Suppressor macrophage treated with lipopolysaccharide for 1 hour (primary cell): ENCODE results near the gene STAT3.
"Not testable (repeated sequence)": the region's sequence is repeated elsewhere in the genome, so short reads cannot be mapped to it uniquely, and the experiment has no call there.

Source experiments
- DNase-seq, 3 donors: peaks; one replicate each; pipeline ENCODE4 v3.0.0-alpha.2; 2020 to 2022

STAT3 gene

GRCh38 chr17:42313389-42313772 is 74.9 kb downstream of the STAT3 start:
- no peak for DNase-seq

- peak; percentile 60 to 79 (median 61) for DNase-seq
These were observed 75.7 kb downstream of the STAT3 start for GRCh38 chr17:42312285-42313130.

DNA sequence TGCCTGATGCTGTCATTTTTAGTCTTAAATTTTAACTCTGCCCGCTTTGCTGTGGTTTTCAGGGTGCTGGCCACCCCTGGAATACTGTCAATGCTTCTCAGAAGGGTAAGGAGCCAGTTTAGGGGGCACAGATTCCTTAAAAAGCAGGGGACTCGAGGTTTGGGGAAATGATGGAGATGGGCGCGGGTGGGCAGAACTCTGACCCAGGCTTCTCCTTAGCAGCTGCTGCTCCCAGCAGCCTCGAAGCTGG is 76.3 kb downstream of the STAT3 start:
- no peak for DNase-seq

- DNase-seq: peak; percentile 79 to 86 (median 85)
These were observed 76.8 kb downstream of the STAT3 start for GRCh38 chr17:42311240-42312034.

DNA sequence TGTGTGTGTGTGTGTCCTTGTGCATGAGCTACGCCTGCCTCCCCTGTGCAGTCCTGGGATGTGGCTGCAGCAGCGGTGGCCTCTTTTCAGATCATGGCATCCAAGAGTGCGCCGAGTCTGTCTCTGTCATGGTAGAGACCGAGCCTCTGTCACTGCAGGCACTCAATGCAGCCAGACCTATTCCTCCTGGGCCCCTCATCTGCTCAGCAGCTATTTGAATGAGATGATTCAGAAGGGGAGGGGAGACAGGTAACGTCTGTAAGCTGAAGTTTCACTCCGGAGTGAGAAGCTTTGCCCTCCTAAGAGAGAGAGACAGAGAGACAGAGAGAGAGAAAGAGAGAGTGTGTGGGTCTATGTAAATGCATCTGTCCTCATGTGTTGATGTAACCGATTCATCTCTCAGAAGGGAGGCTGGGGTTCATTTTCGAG is 77.4 kb downstream of the STAT3 start:
- DNase-seq: no peak

- DNase-seq: no peak
These were observed 78.1 kb downstream of the STAT3 start for GRCh38 chr17:42309986-42310786.

- no peak for DNase-seq
These were observed 79.1 kb downstream of the STAT3 start for GRCh38 chr17:42309142-42309541.

DNA sequence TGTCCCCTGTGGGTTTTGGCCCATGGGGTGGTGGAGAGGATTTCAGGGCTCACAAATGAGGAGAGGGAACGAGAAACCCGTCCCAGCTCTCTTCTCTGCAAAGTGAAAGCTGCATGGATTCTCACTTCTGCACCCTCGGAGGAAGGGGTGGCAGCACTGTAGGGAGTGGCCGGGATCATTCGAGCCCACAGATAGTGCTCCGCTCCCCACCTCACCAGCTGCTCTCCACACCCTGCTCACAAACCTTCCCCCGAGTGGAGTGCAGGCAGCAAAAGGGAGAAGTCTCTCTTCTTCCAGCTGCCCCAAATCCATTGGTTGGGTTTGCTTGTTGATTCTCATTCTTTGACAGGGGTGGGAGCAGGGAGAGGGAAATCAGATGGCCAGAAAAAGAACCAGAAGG is 79.8 kb downstream of the STAT3 start:
- no peak for DNase-seq

- no peak for DNase-seq
These were observed 80.8 kb downstream of the STAT3 start for GRCh38 chr17:42307362-42307927.

- DNase-seq: no peak
These were observed 81.9 kb downstream of the STAT3 start for GRCh38 chr17:42306385-42306667.

- DNase-seq: no peak
These were observed 82.5 kb downstream of the STAT3 start for GRCh38 chr17:42305543-42306384.

- not testable (repeated sequence) for DNase-seq
These were observed 83.3 kb downstream of the STAT3 start for GRCh38 chr17:42305031-42305330.

GRCh38 chr17:42304187-42305030 is 83.8 kb downstream of the STAT3 start:
- DNase-seq: no peak

DNA sequence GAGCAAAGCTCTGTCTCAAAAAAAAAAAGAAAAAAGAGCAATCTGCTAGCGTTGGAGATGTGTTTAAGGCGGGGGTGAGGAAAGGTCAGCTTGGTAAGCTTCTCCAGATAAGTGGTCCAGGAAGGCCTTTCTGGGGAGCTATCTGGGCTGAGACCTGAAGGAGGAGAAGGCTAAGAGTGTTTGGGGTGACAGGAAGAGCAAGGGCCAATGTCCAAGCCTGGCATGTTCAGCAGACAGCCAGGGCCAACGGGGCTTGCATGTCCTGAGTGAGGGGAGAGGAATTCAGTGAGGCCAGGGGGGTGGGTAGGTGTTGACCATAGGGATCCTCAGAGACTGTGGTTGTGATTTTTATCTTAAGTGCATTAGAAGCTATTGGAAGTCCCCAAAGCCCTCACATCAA is 84.5 kb downstream of the STAT3 start:
- no peak for DNase-seq

GRCh38 chr17:42301022-42301421 is 87.2 kb downstream of the STAT3 start:
- DNase-seq: no peak

DNA sequence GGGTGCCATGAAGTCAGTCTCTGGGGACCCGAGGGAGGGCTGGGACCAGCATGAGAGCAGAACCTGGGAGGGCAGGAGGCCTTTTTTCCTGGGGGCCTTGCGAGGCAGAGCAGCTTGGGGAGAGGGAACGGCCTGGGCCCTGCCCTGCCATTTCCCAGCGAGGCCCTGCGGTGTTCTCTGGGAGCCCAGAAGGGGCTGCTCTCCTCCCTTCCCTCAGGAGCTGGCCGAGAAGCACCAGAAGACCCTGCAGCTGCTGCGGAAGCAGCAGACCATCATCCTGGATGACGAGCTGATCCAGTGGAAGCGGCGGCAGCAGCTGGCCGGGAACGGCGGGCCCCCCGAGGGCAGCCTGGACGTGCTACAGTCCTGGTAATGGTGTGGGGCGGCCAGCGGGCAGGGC is 88.3 kb downstream of the STAT3 start:
- DNase-seq: not testable (repeated sequence)

DNA sequence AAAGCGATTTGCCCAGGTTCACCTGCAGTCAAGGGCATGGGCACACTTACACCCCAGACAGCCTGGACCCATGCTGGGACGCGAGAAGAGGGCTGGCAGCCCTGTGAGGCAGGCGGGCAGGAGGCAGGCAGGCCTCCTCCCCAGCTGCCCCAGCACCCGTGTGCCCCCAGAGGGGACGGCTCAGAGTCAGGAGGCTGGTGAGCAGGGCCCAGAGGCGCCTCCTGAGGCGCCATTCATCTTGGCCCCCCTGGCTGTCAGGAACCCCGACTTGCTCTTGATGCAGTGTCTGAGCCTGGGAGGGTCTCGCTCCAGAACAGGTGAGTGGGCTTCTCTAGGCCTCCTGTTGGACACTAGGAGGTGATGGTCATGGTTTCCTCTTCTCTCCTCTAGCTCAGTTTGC is 88.9 kb downstream of the STAT3 start:
- not testable (repeated sequence) for DNase-seq

DNA sequence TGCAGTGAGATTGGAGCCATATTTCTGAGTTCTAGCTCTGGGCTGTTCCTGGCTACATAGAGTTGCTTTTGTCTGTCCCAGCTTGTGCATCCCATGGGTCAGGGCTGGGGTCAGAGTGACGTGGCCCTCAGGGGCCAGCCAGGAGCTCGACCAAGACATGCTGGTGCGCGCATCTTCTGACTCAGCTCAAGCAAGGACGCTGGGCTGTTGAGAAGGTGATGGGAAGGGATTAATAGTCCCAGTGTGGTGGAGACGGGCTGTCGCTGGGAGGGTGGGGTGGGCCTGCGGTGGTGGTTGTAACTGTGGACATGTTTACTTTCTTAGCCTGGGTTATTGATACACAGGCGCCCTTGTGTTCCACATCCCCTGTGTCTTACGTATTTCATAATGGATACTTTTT is 90.5 kb downstream of the STAT3 start:
- not testable (repeated sequence) for DNase-seq

DNA sequence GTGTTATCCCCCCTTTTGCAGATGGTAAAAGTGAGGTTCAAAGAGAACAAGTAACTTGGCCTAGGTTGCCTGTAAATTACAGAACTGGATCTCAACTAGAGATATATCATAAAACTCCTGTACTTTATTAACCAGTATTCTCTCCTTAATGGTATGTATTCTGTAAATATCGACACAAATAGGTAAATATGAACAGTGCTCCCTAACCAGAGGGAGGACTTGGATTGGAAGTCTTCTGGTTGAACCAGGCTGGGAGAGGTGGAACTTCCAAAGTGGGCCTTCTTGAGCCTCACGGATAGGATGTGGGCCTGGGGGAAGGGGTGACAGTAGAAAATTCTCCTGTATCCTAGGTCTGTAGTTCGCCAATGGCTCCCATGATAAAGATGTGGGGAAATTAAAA is 92.2 kb downstream of the STAT3 start:
- no peak for DNase-seq

DNA sequence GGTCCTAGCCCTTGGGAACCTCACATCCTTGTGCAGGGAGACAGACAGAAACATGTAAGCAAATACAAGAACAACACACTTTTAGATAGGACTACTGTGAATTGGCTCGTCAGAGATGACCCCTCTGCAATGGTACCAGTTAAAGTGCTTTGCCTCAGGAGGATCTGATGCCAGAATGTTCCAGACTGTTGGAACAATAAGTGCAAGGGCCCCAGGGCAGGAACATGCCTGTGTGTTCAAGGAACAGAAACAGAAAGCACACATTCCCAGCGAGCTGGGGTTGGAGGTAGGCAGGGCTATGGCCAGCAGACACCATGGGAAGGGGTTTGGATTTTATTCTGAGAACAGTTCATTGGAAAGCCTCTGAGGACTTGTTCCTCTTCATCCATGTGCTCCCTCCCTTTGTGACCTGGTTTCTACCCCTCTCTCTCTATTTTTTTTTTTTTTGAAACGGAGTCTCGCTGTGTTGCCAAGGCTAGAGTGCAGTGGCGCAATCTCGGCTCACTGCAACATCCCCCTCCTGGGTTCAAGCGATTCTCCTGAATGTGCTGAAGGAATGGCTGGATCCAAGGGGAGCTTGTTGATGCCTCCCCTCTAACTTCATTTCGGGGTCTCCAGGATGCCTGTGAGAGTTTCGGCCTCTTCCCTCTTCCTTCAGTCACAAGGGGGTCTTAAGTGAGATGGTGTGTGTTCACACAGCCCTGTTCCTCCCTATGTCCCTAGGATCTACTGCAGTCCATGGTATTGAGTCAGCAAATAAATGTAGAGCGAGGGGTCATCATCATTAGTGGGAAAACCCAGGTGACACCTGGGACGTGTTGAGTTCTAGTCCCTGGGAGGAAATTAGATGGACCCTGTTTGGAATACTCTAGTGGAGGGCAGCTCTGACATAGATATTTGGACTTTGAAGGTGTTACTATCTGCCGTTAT is 93.5 kb downstream of the STAT3 start:
- peak in 1 of 3 donors; percentile 51 for DNase-seq

DNA sequence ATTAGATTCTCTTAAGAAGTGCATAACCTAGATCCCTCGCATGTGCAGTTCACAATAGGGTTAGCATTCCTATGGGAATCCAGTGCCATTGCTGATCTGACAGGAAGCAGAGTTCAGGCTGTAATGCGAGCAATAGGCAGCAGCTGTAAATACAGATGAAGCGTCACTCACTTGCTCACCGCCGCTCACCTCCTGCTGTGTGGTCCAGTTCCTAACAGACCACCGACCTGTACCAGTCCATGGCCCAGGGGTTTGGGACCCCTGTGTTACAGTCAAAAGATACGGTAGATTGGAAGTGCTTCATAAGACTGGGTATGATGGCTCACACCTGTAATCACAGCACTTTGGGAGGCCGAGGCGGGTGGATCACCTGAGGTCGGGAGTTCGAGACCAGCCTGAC is 97.1 kb downstream of the STAT3 start:
- DNase-seq: no peak
